GM13977 (cell line): ENCODE measurements around the gene MICU1.
"Not testable (repeated sequence)": the region's sequence is repeated elsewhere in the genome, so short reads cannot be mapped to it uniquely, and the experiment has no call there.

Experiments
- DNase-seq: peaks from one replicate; pipeline ENCODE4 v3.0.0; 2012; ENCODE audit warnings: low spot score
- in situ Hi-C: fragments of 300-500 bp; cut with MboI; formaldehyde crosslinking; loops from one replicate; pipeline ENCODE4 v1.12.0; 2022; ENCODE audit warnings: low sequenced_read_pairs, low pct_unique_long_range_greater_than_20kb, mixed read lengths, inconsistent platforms; ENCODE audit not compliant: unreplicated experiment
- TF ChIP-seq, protein P1 (sequence below): IDR thresholded peaks from 2 replicates; pipeline ENCODE4 v1.5.1; 2012; ENCODE audit warnings: mild to moderate bottlenecking, control low read depth; ENCODE audit not compliant: insufficient read depth; ENCODE audit errors: extremely low read depth, missing control alignments

The MICU1 gene

DNA sequence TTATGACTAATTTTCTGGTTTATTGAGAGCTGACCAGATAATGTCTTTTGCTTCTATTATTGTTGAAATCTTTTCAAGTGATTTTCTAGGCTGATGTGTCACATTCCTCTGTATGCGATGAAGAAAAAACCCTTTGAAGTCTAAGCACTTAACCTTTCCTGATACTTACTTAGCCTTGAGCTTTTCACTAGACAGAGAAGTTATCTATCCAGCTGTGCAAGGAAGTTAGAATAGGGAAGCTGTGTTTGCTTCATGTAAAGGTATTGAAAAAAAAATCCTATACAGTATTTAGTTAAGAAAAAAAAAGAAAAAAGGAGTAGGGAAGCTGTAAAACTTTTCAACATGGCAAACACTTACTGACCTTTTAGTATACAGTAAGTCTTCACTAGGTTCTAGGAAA, 153.6 kb downstream of the MICU1 start:
- no peak for DNase-seq
- TF ChIP-seq, protein P1, sequence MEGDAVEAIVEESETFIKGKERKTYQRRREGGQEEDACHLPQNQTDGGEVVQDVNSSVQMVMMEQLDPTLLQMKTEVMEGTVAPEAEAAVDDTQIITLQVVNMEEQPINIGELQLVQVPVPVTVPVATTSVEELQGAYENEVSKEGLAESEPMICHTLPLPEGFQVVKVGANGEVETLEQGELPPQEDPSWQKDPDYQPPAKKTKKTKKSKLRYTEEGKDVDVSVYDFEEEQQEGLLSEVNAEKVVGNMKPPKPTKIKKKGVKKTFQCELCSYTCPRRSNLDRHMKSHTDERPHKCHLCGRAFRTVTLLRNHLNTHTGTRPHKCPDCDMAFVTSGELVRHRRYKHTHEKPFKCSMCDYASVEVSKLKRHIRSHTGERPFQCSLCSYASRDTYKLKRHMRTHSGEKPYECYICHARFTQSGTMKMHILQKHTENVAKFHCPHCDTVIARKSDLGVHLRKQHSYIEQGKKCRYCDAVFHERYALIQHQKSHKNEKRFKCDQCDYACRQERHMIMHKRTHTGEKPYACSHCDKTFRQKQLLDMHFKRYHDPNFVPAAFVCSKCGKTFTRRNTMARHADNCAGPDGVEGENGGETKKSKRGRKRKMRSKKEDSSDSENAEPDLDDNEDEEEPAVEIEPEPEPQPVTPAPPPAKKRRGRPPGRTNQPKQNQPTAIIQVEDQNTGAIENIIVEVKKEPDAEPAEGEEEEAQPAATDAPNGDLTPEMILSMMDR = no peak
- in situ Hi-C loops = no loop called here

DNA sequence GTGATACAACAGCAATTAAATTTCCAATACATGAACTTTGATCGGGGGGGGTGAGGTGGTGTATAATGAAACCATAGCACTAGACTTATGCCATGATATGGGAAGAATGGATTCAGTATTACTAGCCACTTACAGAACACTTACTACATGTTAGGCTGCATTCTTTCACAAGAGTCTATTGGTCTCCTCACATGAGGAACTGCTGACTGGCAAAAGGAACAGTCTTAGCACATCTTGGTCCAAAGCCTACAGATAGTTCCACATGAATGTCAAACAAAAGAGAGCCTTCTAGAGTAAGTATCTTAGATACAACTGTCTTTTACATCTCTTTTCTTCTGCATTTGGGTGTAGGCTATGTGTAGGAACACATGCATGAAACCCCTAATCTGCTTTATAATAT, 155.2 kb downstream of the MICU1 start:
- no peak for DNase-seq
- TF ChIP-seq, protein P1 = no peak
- in situ Hi-C loops = no loop called here

DNA sequence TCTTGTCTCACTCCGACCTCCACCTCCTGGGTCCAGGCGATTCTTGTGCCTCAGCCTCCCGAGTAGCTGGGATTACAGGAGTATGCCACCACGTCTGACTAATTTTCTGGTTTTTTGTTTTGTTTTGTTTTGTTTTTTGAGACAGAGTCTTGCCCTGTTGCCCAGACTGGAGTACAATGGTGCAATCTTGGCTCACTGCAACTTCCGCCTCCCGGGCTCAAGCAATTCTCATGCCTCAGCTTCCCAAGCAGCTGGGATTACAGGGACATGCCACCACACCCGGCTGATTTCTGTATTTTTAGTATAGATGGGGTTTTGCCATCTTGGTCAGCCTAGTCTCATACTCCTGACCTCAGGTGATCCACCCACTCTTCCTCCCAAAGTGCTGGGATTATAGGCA, 158.8 kb downstream of the MICU1 start:
- in situ Hi-C loops, DNase-seq: not testable (repeated sequence)

DNA sequence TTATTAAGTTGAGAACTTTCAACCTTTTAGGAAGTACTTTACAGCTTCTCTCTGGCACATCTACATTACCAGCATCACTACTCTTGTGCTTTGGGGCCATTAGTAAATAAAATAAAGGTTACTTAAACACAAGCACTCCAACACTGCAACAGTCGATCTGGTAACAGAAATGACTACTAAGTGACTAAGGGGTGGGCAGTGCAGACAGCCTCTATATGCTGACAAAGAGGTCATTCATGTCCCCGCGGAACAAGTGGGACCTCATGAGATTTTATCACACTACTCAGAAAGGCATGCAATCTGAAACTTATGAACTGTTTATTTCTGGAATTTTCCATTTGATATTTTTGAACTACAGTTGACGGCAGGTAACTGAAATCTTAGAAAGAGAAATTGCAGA, 159.9 kb downstream of the MICU1 start:
- TF ChIP-seq, protein P1 = no peak
- no peak for DNase-seq
- in situ Hi-C loops = no loop called here

DNA sequence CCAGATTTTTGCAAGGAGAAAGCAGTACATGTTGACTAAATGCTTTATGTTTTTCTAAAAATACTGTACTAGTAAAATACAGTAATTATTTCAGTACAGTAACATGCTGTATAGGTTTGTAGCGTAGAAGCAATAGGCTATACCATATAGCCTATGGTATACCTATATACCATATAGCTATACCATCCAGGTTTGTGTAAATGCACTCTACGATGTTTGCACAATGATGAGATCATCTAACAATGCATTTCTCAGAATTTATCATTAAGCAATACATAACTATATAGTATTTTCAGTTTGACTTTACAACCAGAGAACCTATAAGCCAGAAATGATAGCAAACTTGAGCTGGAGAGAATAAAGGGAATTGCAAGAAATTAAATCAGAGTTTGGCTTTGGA, 161.4 kb downstream of the MICU1 start:
- in situ Hi-C loops = no loop called here
- no peak for DNase-seq
- TF ChIP-seq, protein P1 = no peak

DNA sequence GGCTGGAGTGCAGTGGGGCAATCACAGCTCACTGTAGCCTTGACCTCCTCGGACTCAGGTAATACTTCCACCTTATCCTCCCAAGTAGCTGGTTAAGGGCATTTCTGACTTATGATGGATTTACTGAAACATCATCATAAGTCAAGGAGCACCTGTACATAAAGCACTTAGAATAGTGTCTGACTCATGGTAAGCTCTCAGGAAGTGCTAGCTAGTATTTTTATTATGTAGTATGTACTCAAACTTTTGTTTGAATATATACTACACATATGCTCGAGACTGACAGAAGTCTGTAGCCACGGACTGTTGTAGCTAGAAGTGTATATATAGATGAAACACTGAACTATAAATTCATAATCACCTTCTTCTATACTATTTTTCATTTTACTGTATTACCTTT, 163.6 kb downstream of the MICU1 start:
- TF ChIP-seq, protein P1 = no peak
- DNase-seq = no peak
- in situ Hi-C loops = no loop called here

DNA sequence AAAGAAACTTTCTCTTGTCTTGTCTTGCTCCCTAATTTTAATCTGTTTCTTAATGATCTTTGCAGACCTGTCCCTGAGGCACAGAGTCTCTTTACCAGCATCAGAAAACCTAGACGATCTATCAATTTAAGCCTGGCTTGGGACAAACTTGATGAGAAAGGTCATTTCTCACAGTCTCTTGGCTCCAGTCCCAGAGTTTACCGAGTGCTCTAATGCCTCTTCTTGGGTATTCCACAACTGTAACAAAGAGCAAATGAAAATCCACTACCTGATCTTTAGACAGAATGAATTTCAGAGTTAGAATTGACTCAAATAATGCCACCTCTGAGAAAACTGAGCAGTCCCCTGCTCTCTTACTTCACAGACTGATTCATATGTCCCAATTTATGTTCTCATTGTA, 164.8 kb downstream of the MICU1 start:
- in situ Hi-C loops = no loop called here

More for the DNA sequence above, 164.8 kb downstream of the MICU1 start:
- TF ChIP-seq, protein P1 = no peak
- DNase-seq = no peak
